SK-N-SH treated with all-trans-retinoic acid at 6 μM for 48 hours (cell line): Measurements from ENCODE around the gene PPARGC1A.

Source experiments
- ATAC-seq: fragments of 200-7000 bp; cut with Tn5 transposase; 3 replicates; pipeline ENCODE4 v1.9.1; 2020; ENCODE audit warnings: mild to moderate bottlenecking, moderate library complexity
- BACH2 ChIP-seq: fragments of 250-450 bp; sonication (Bioruptor Pico); IDR thresholded peaks from 2 replicates; pipeline ENCODE4 v1.9.0; 2021; ENCODE audit warnings: mild to moderate bottlenecking, borderline replicate concordance
- CSDC2 ChIP-seq: fragments of 250-450 bp; sonication (Bioruptor Pico); IDR thresholded peaks from 2 replicates; pipeline ENCODE4 v1.5.0; 2020; ENCODE audit warnings: mild to moderate bottlenecking, moderate library complexity
- ESRRG ChIP-seq: fragments of 250-450 bp; sonication (Bioruptor Pico); IDR thresholded peaks from 2 replicates; pipeline ENCODE4 v1.6.1; 2021; ENCODE audit warnings: mild to moderate bottlenecking
- ISL1 ChIP-seq: fragments of 250-450 bp; sonication (Bioruptor Pico); IDR thresholded peaks from 2 replicates; pipeline ENCODE4 v2.1.2; 2022; ENCODE audit warnings: mild to moderate bottlenecking, moderate library complexity
- OSR1 ChIP-seq: fragments of 250-450 bp; sonication (Bioruptor Pico); IDR thresholded peaks from 2 replicates; pipeline ENCODE4 v1.8.0; 2022; ENCODE audit warnings: moderate library complexity, mild to moderate bottlenecking, inconsistent platforms
- PPARA ChIP-seq: fragments of 250-450 bp; sonication (Bioruptor Pico); IDR thresholded peaks from 2 replicates; pipeline ENCODE4 v1.5.0; 2020; ENCODE audit warnings: mild to moderate bottlenecking, borderline replicate concordance
- RARB ChIP-seq: fragments of 250-450 bp; sonication (Bioruptor Pico); IDR thresholded peaks from 2 replicates; pipeline ENCODE4 v1.8.0; 2021; ENCODE audit warnings: mild to moderate bottlenecking, moderate library complexity
- SNAI2 ChIP-seq: fragments of 250-450 bp; sonication (Bioruptor Pico); IDR thresholded peaks from 2 replicates; pipeline ENCODE4 v1.5.0; 2020; ENCODE audit warnings: mild to moderate bottlenecking, moderate library complexity
- TCF4 ChIP-seq: fragments of 250-450 bp; sonication (Bioruptor Pico); IDR thresholded peaks from 2 replicates; pipeline ENCODE4 v1.8.0; 2021; ENCODE audit warnings: mild to moderate bottlenecking, moderate library complexity, borderline replicate concordance
- TOX ChIP-seq: fragments of 250-450 bp; sonication (Bioruptor Pico); IDR thresholded peaks from 2 replicates; pipeline ENCODE4 v1.8.0; 2021; ENCODE audit warnings: mild to moderate bottlenecking, moderate library complexity, borderline replicate concordance
- ZC3H10 ChIP-seq: fragments of 250-450 bp; sonication (Bioruptor Pico); IDR thresholded peaks from 2 replicates; pipeline ENCODE4 v1.5.1; 2021; ENCODE audit warnings: mild to moderate bottlenecking, moderate library complexity
- ZFP3 ChIP-seq: fragments of 250-450 bp; sonication (Bioruptor Pico); IDR thresholded peaks from 2 replicates; pipeline ENCODE4 v1.5.0; 2020; ENCODE audit warnings: mild to moderate bottlenecking, moderate library complexity
- ZFP30 ChIP-seq: fragments of 450-650 bp; formaldehyde crosslinking; IDR thresholded peaks from 2 replicates; pipeline ENCODE4 v1.5.0; 2022; ENCODE audit warnings: mild to moderate bottlenecking, moderate library complexity
- ZNF565 ChIP-seq: fragments of 450-650 bp; formaldehyde crosslinking; conservative IDR thresholded peaks from 2 replicates; pipeline ENCODE4 v1.5.0; 2020; ENCODE audit warnings: low read depth, mild to moderate bottlenecking, moderate library complexity
- ZNF70 ChIP-seq: fragments of 450-650 bp; formaldehyde crosslinking; IDR thresholded peaks from 2 replicates; pipeline ENCODE4 v1.5.0; 2020; ENCODE audit warnings: mild to moderate bottlenecking, moderate library complexity
- ZNF8 ChIP-seq: fragments of 450-650 bp; formaldehyde crosslinking; IDR thresholded peaks from 2 replicates; pipeline ENCODE4 v1.5.0; 2020; ENCODE audit warnings: mild to moderate bottlenecking, moderate library complexity
- TF ChIP-seq, protein P1 (sequence below): fragments of 250-450 bp; sonication (Bioruptor Pico); IDR thresholded peaks from 2 replicates; pipeline ENCODE4 v1.8.0; 2020; ENCODE audit warnings: mild to moderate bottlenecking, moderate library complexity, borderline replicate concordance
- TF ChIP-seq, protein P2 (sequence below): fragments of 250-450 bp; sonication (Bioruptor Pico); IDR thresholded peaks from 2 replicates; pipeline ENCODE4 v1.8.0; 2021; ENCODE audit warnings: low read depth, mild to moderate bottlenecking, moderate library complexity, borderline replicate concordance
- TF ChIP-seq, protein P3 (sequence below): fragments of 250-450 bp; sonication (Bioruptor Pico); IDR thresholded peaks from 2 replicates; pipeline ENCODE4 v1.5.0; 2020; ENCODE audit warnings: mild to moderate bottlenecking, moderate library complexity
- TF ChIP-seq, protein P4 (sequence below): fragments of 250-450 bp; sonication (Bioruptor Pico); IDR thresholded peaks from 2 replicates; pipeline ENCODE4 v1.5.1; 2021; ENCODE audit warnings: mild to moderate bottlenecking, moderate library complexity

The PPARGC1A gene

DNA sequence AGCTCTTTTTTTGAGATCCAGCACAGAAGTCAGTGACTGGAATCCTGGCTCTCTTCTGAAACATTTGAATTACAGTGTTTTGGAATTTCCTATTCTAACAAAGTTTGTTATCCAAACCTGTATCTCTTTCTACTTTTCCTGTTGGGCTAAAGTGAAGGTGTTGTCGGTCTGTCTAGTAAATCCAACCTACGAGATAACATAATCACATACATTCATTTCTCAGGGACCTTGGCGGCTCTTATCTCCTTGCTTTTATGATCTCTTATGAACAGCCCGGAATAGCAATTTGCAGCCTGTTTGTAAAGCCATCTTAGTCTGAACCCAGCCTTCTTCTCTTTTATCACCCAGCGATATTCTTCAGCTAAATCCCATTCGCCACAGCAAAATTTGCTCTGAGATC lies 14.5 kb downstream of the PPARGC1A start (continued):
- TF ChIP-seq, protein P1, sequence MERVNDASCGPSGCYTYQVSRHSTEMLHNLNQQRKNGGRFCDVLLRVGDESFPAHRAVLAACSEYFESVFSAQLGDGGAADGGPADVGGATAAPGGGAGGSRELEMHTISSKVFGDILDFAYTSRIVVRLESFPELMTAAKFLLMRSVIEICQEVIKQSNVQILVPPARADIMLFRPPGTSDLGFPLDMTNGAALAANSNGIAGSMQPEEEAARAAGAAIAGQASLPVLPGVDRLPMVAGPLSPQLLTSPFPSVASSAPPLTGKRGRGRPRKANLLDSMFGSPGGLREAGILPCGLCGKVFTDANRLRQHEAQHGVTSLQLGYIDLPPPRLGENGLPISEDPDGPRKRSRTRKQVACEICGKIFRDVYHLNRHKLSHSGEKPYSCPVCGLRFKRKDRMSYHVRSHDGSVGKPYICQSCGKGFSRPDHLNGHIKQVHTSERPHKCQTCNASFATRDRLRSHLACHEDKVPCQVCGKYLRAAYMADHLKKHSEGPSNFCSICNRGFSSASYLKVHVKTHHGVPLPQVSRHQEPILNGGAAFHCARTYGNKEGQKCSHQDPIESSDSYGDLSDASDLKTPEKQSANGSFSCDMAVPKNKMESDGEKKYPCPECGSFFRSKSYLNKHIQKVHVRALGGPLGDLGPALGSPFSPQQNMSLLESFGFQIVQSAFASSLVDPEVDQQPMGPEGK (CRISPR knock-in tag), result no peak
- TF ChIP-seq ISL1 (CRISPR knock-in tag), result no peak
- TF ChIP-seq, all 23 proteins: peak for 0

DNA sequence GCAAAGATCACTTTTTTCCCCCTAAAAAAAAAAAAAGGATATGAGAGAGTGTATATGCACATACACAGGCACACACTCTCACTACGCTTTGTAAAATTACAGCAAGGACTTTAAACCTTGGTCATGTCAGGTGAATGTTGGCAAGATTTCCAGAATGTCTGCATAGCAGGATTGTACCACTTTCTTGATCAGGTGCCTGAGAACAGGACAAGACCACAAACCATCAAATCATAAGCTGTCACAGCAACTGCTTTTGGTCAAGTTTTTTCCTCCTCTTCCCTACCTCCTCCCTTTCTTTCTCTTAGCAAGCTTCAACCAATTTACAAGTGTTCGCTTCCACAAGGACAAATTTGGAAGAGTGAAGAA lies 15.3 kb downstream of the PPARGC1A start:
- no peak for ATAC-seq
- TF ChIP-seq, protein P2, sequence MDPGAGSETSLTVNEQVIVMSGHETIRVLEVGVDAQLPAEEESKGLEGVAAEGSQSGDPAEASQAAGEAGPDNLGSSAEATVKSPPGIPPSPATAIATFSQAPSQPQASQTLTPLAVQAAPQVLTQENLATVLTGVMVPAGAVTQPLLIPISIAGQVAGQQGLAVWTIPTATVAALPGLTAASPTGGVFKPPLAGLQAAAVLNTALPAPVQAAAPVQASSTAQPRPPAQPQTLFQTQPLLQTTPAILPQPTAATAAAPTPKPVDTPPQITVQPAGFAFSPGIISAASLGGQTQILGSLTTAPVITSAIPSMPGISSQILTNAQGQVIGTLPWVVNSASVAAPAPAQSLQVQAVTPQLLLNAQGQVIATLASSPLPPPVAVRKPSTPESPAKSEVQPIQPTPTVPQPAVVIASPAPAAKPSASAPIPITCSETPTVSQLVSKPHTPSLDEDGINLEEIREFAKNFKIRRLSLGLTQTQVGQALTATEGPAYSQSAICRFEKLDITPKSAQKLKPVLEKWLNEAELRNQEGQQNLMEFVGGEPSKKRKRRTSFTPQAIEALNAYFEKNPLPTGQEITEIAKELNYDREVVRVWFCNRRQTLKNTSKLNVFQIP (CRISPR knock-in tag), result no peak
- no peak for TF ChIP-seq TOX (CRISPR knock-in tag)
- no peak for TF ChIP-seq SNAI2 (CRISPR knock-in tag)
- TF ChIP-seq ZNF70 (CRISPR knock-in tag), result no peak
- no peak for TF ChIP-seq ZC3H10 (CRISPR knock-in tag)
- TF ChIP-seq PPARA (CRISPR knock-in tag), result no peak
- no peak for TF ChIP-seq ZNF565 (CRISPR knock-in tag)

DNA sequence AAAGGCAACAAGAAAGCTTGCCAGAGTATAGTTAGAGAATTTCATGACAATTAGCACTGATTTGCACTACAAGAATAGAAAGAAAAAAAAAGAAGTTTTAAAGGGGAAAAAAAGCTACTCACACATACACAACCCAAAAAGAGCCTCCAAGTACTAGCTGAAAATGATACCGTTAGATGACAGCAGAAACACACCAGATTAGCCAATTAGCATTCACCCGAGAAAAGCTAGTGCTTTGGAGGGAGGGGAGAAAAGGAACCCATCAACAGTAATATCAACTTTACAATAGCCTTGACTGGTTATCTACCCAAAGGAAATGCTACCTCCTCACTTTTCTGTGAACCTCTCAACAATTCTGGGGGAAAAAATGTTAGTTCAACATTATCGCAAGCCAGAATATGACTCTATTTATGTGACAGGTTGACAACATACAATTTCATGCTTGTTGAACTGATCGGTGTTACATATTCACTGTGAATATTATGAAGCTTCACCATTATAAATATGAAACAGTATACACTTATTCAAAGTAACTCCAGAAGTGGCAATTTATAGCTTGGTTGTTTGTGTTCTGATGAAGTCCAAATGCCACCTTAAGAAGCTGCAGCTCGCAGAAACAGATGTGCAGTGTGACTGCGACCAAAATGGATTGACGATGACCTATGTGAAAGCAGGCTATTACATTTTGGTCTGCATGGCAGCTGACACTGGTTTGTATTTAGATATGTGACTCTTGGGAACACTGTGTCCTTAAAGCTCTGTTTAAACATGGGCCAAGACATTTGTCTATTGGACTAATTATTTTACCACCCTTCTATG lies 15.9 kb downstream of the PPARGC1A start:
- TF ChIP-seq, protein P3, sequence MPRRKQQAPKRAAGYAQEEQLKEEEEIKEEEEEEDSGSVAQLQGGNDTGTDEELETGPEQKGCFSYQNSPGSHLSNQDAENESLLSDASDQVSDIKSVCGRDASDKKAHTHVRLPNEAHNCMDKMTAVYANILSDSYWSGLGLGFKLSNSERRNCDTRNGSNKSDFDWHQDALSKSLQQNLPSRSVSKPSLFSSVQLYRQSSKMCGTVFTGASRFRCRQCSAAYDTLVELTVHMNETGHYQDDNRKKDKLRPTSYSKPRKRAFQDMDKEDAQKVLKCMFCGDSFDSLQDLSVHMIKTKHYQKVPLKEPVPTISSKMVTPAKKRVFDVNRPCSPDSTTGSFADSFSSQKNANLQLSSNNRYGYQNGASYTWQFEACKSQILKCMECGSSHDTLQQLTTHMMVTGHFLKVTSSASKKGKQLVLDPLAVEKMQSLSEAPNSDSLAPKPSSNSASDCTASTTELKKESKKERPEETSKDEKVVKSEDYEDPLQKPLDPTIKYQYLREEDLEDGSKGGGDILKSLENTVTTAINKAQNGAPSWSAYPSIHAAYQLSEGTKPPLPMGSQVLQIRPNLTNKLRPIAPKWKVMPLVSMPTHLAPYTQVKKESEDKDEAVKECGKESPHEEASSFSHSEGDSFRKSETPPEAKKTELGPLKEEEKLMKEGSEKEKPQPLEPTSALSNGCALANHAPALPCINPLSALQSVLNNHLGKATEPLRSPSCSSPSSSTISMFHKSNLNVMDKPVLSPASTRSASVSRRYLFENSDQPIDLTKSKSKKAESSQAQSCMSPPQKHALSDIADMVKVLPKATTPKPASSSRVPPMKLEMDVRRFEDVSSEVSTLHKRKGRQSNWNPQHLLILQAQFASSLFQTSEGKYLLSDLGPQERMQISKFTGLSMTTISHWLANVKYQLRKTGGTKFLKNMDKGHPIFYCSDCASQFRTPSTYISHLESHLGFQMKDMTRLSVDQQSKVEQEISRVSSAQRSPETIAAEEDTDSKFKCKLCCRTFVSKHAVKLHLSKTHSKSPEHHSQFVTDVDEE (CRISPR knock-in tag), result no peak
- TF ChIP-seq TCF4 (CRISPR knock-in tag) (no peak), SNAI2 (CRISPR knock-in tag) (no peak), ZC3H10 (CRISPR knock-in tag) (no peak), CSDC2 (no peak), OSR1 (no peak), RARB (no peak), ZNF8 (CRISPR knock-in tag) (no peak), PPARA (CRISPR knock-in tag) (no peak), ESRRG (no peak)
- TF ChIP-seq, protein P4, sequence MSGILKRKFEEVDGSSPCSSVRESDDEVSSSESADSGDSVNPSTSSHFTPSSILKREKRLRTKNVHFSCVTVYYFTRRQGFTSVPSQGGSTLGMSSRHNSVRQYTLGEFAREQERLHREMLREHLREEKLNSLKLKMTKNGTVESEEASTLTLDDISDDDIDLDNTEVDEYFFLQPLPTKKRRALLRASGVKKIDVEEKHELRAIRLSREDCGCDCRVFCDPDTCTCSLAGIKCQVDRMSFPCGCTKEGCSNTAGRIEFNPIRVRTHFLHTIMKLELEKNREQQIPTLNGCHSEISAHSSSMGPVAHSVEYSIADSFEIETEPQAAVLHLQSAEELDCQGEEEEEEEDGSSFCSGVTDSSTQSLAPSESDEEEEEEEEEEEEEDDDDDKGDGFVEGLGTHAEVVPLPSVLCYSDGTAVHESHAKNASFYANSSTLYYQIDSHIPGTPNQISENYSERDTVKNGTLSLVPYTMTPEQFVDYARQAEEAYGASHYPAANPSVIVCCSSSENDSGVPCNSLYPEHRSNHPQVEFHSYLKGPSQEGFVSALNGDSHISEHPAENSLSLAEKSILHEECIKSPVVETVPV (CRISPR knock-in tag), result no peak
- no peak for ATAC-seq

DNA sequence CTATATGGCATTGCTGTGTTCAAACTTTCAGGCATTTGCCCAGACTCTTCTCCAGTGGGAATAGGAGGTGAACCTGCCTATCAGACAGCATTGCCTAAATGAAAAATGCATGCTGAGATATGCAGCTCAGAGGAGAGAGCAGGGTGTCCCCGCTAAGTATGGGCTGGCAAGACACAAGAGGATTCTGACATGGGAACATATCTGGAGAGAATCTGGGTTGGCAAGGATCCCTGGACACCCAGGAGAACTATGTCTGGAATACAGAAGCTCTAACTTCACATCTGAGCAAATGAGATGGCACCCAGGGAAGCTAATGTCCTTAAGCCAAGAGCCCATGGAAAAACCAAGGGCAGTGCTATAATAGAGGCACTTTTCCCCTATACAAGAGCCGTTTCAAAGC lies 18.4 kb downstream of the PPARGC1A start:
- no peak for ATAC-seq
- TF ChIP-seq, protein P4 (CRISPR knock-in tag), result no peak
- TF ChIP-seq, protein P2 (CRISPR knock-in tag), result no peak
- TF ChIP-seq ZFP3 (CRISPR knock-in tag), result no peak
- no peak for TF ChIP-seq ZFP30 (CRISPR knock-in tag)
- no peak for TF ChIP-seq RARB
- no peak for TF ChIP-seq BACH2
- TF ChIP-seq, protein P1 (CRISPR knock-in tag), result no peak
- TF ChIP-seq ISL1 (CRISPR knock-in tag), result no peak
- TF ChIP-seq SNAI2 (CRISPR knock-in tag), result no peak
- no peak for TF ChIP-seq ZNF565 (CRISPR knock-in tag)
- TF ChIP-seq TCF4 (CRISPR knock-in tag), result no peak
